ENCODE results near the gene BICD1.

- no peak for TF ChIP-seq POLR2A (IDR thresholded peaks at IDR 0.05)
- TF ChIP-seq CTCF (IDR thresholded peaks at IDR 0.05), result no peak
Observed at GRCh38 chr12:32087306-32087705, 19.3 kb upstream of the BICD1 start.

Data from esophagus squamous epithelium (tissue), 4 donors.